Osteoblast (primary cell): ENCODE data around the gene IL6R. TPM values are rescaled to one million over a fixed set of nuclear protein-coding genes. Genes with fewer than 3 reads are reported as not detected.
"Not testable (repeated sequence)": the region's sequence is repeated elsewhere in the genome, so short reads cannot be mapped to it uniquely, and the experiment has no call there.

ENCODE experiments used
- DNase-seq: peaks from one replicate; pipeline ENCODE4 v3.0.0; 2011; ENCODE audit warnings: low spot score, mixed read lengths; ENCODE audit not compliant: insufficient read length; ENCODE audit errors: missing footprints
- H2AFZ ChIP-seq: 2 replicates; pipeline ENCODE4 v1.6.0; 2011; ENCODE audit warnings: mild to moderate bottlenecking, low read length
- H3K27ac ChIP-seq: 2 replicates; pipeline ENCODE4 v1.5.1; 2011; ENCODE audit warnings: mild to moderate bottlenecking, low read depth, low read length, moderate library complexity
- H3K27me3 ChIP-seq: 2 replicates; pipeline ENCODE4 v1.6.0; 2012; ENCODE audit warnings: mild to moderate bottlenecking, control low read depth, inconsistent platforms, low read length, moderate library complexity; ENCODE audit not compliant: insufficient read depth
- H3K36me3 ChIP-seq: 2 replicates; pipeline ENCODE4 v1.5.1; 2011; ENCODE audit warnings: mild to moderate bottlenecking, low read length, control low read depth, moderate library complexity; ENCODE audit not compliant: insufficient read depth
- H3K4me1 ChIP-seq: 2 replicates; pipeline ENCODE4 v1.5.1; 2011; ENCODE audit warnings: mild to moderate bottlenecking, low read length, control low read depth, moderate library complexity; ENCODE audit not compliant: insufficient read depth
- H3K4me2 ChIP-seq: 2 replicates; pipeline ENCODE4 v1.6.0; 2011; ENCODE audit warnings: mild to moderate bottlenecking, low read length; ENCODE audit not compliant: insufficient read depth
- H3K4me3 ChIP-seq: fragments of 200-600 bp; sonication (generic); 3 replicates; pipeline ENCODE4 v1.5.1; 2012; ENCODE audit warnings: mild to moderate bottlenecking, low read length, inconsistent platforms; ENCODE audit not compliant: insufficient read depth
- H3K79me2 ChIP-seq: 2 replicates; pipeline ENCODE4 v1.6.0; 2012; ENCODE audit warnings: mild to moderate bottlenecking, low read length, control low read depth, inconsistent platforms; ENCODE audit not compliant: insufficient read depth
- H3K9me3 ChIP-seq: 2 replicates; pipeline ENCODE4 v1.5.1; 2011; ENCODE audit warnings: low read depth, low read length, control low read depth
- H4K20me1 ChIP-seq: 2 replicates; pipeline ENCODE4 v1.6.0; 2012; ENCODE audit warnings: mild to moderate bottlenecking, low read length, control low read depth; ENCODE audit not compliant: insufficient read depth
- CTCF ChIP-seq: IDR thresholded peaks from 2 replicates; pipeline ENCODE4 v1.5.1; 2011; ENCODE audit warnings: mild to moderate bottlenecking, low read depth, low read length, moderate library complexity; ENCODE audit errors: extremely low read depth
- total RNA-seq: library from RNA; depleted of rRNA; stranded (reverse); fragments of >200 nt; gene quantifications from 2 replicates; pipeline ENCODE4 v1.2.3, GENCODE V29; 2012

The IL6R gene
- total RNA-seq, 1 donor: 8.0 TPM

GRCh38 chr1:154361357-154361756 is 43.8 kb upstream of the IL6R start:
- H3K27ac ChIP-seq: no peak overlapping the region
- DNase-seq: no peak

GRCh38 chr1:154371436-154371835 is 33.7 kb upstream of the IL6R start:
- Histone ChIP-seq H3K4me3 (no peak overlapping the region), H3K79me2 (no peaks in the 10 kb centered on the region), H4K20me1 (no peaks in the 10 kb centered on the region), H3K27me3 (no peaks in the 10 kb centered on the region), H3K36me3 (no peaks in the 10 kb centered on the region), H3K9me3 (no peaks in the 10 kb centered on the region), H2AFZ (no peak overlapping the region), H3K27ac (no peak overlapping the region), H3K4me2 (no peak overlapping the region), H3K4me1 (no peaks in the 10 kb centered on the region)
- DNase-seq: no peak
- no peak for TF ChIP-seq CTCF

More at GRCh38 chr1:154361357-154361756, 43.8 kb upstream of the IL6R start:
- Histone ChIP-seq H3K4me1 (no peaks in the 10 kb centered on the region), H2AFZ (no peak overlapping the region), H3K4me3 (no peak overlapping the region), H3K9me3 (no peaks in the 10 kb centered on the region), H4K20me1 (no peaks in the 10 kb centered on the region), H3K27me3 (peaks cover 9% of the 10 kb centered on the region), H3K79me2 (no peaks in the 10 kb centered on the region), H3K36me3 (no peaks in the 10 kb centered on the region), H3K4me2 (no peak overlapping the region)
- no peak for TF ChIP-seq CTCF

- DNase-seq, H3K27ac ChIP-seq, H3K4me1 ChIP-seq, H3K27me3 ChIP-seq, H3K4me2 ChIP-seq, H3K4me3 ChIP-seq, H3K79me2 ChIP-seq, H3K9me3 ChIP-seq, H3K36me3 ChIP-seq, H2AFZ ChIP-seq, H4K20me1 ChIP-seq: not testable (repeated sequence)
Observed at GRCh38 chr1:154373777-154374357, 31.3 kb upstream of the IL6R start.

GRCh38 chr1:154379301-154379700 is 25.8 kb upstream of the IL6R start:
- H3K27ac ChIP-seq: no peak overlapping the region
- H2AFZ ChIP-seq: no peak overlapping the region
- peaks cover 3% of the 10 kb centered on the region for H3K27me3 ChIP-seq
- no peak for TF ChIP-seq CTCF
- no peak overlapping the region for H3K4me3 ChIP-seq
- H3K4me1 ChIP-seq: no peaks in the 10 kb centered on the region
- H3K4me2 ChIP-seq: no peak overlapping the region
- no peaks in the 10 kb centered on the region for H3K9me3 ChIP-seq
- no peak for DNase-seq
- H4K20me1 ChIP-seq: no peaks in the 10 kb centered on the region
- H3K79me2 ChIP-seq: no peaks in the 10 kb centered on the region
- no peaks in the 10 kb centered on the region for H3K36me3 ChIP-seq
